ENCODE data around the gene PRR16.
"Not testable (repeated sequence)": the region's sequence is repeated elsewhere in the genome, so short reads cannot be mapped to it uniquely, and the experiment has no call there.

The PRR16 gene

GRCh38 chr5:120463991-120464626 is at the start of gene PRR16:
TSS of gene PRR16 (plus strand) at chr5:120464300.
- no peak for DNase-seq (ENCODE audit: low read depth in 2 of 2)

- no peak for DNase-seq (ENCODE audit: low read depth in 2 of 2)
Measured at GRCh38 chr5:120415985-120416384, 48.1 kb upstream of the PRR16 start.

DNA sequence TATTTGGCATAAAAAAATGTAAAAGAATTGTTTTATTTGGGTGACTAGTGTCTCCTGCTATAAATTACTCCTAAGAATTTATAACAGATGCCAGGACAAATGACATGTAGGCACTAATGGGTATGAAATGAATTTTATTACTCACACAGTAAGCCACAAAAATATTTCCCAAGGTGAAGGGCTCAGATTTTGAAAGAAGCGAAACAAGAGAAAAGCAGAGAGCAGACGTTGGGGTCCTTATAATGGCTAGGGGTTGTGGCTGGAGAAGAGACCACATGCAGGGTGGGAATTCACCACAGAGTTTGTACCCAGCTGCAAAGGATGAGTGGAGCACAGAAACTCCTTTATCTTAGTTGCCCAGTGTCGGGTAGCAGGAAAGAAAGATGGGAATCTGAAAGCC is 45.0 kb upstream of the PRR16 start:
- DNase-seq (ENCODE audit: low read depth in 2 of 2): no peak

- DNase-seq (ENCODE audit: low read depth in 2 of 2): not testable (repeated sequence)
Measured at GRCh38 chr5:120426633-120427275, 37.3 kb upstream of the PRR16 start.

- DNase-seq (ENCODE audit: low read depth in 2 of 2): no peak
Measured at GRCh38 chr5:120430572-120430971, 33.5 kb upstream of the PRR16 start.

DNA sequence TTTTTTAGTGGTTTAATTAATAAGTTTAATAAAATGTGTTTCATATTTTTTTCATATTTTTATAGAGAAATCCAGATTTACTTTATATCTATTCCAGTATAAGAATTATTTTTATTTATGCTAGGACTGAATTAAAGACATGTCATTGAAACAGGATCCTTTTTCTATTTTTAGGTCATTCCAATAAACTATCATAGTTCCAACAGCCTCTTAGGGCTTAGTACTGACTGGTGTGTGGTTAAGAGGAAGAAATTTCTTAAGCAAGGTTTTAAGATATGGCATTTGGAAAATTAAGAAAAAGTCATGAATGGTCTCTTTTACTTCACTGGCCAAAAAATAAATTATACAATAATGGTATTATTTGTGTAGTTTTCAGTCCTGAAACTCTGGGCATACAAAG is 31.2 kb upstream of the PRR16 start:
- no peak for DNase-seq (ENCODE audit: low read depth in 2 of 2)

- no peak for DNase-seq (ENCODE audit: low read depth in 2 of 2)
Measured at GRCh38 chr5:120435129-120435528, 29.0 kb upstream of the PRR16 start.

- no peak for DNase-seq (ENCODE audit: low read depth in 2 of 2)
Measured at GRCh38 chr5:120436996-120437395, 27.1 kb upstream of the PRR16 start.

DNA sequence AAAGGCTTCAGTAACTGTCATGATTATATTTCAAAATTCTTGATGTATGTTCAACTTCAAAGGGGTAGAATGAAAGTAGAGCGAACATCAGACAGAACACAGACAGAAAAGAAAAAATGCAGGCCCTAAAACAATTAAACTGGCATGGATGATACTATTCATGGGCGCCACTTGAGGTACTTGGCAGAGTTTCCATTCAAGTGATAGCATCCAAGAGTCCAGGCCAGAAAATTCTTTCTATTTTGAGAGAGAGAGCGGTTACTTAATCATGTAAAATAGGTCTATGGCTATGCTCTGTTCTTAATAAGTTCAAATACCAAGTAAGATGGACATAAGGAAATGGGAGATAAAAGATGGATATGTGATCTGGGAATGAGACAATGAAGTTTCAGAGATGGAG is 21.4 kb upstream of the PRR16 start:
- no peak for DNase-seq (ENCODE audit: low read depth in 2 of 2)

DNA sequence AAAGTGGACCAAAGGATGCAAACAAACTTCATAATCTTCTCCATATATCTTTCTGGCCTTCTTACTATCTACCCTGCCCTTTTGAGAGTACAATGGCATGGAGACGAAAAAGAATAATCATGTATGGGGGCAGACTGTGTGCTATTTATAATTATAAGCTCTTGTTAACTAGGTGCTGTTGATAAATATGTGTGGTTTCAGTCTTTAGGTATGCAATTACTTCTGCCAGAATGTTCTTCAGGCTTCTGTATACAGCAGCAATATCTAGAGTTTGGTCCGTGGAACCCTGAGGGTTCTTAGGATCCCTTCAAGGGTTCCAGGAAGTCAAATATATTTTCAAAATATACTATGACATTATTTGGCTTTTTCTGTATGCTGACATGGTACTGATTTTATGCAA is 20.5 kb upstream of the PRR16 start:
- DNase-seq (ENCODE audit: low read depth in 2 of 2): no peak

GRCh38 chr5:120446068-120446492 is 18.0 kb upstream of the PRR16 start:
- no peak for DNase-seq (ENCODE audit: low read depth in 2 of 2)

DNA sequence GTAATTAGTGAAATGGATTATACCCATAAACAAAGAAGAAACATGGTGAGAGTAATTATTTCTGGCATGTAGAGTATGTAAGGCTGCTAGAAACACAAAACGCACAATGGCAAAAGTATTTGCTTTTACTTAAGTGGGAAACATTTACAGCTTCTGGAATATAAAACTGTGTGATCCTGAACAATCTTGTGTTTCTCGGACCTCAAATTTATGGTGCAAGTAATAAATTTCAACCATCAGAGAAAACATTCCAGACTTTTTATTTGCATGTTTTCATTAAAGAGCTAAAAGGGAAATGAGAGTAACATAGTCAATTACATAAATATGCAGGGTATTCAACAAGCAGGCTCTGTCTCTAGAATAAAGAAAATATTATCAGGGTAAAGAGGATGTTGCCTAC is 17.2 kb upstream of the PRR16 start:
- no peak for DNase-seq (ENCODE audit: low read depth in 2 of 2)

- DNase-seq (ENCODE audit: low read depth in 2 of 2): no peak
Measured at GRCh38 chr5:120447706-120448239, 16.3 kb upstream of the PRR16 start.

DNA sequence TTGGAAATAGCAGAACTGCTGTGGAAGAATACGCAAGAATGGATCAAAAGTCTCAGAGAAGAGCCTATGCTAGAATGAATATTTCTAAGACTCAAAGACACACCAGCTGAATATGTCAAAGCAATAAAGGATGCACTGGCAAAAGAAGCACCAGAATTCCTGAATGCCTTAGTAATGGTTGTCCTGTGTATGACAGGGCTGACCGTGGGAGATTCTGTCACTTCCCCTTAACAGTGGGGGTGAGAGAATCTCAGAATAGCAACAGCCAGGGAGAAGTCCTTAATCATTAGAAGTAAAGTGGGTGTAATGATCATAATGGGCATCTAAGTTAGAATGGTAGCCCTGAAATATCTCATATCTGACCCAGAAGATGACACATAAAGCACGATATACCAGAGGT is 14.6 kb upstream of the PRR16 start:
- DNase-seq (ENCODE audit: low read depth in 2 of 2): no peak

- DNase-seq (ENCODE audit: low read depth in 2 of 2): no peak
Measured at GRCh38 chr5:120450910-120451309, 13.2 kb upstream of the PRR16 start.

DNA sequence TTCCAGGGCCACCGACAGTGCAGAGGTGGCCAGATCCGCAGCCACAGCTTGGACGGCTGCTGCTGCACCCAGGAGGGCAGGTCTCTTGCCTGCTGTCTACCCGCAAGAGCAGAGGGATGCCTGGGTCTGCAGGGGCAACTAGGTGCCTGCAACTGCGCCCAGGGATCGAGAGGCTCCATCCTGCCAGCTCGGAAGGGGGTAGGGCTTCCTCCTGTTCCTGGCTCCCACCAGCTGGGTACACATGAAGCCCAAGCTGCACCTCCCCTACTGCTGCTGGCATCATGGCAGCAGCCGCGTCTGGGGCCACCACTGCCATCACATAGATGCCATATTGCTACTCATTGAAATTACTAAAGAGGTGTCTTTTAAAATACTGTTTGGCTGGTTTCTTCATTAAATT is 12.7 kb upstream of the PRR16 start:
- DNase-seq (ENCODE audit: low read depth in 2 of 2): no peak

- no peak for DNase-seq (ENCODE audit: low read depth in 2 of 2)
Measured at GRCh38 chr5:120452471-120452870, 11.6 kb upstream of the PRR16 start.

DNA sequence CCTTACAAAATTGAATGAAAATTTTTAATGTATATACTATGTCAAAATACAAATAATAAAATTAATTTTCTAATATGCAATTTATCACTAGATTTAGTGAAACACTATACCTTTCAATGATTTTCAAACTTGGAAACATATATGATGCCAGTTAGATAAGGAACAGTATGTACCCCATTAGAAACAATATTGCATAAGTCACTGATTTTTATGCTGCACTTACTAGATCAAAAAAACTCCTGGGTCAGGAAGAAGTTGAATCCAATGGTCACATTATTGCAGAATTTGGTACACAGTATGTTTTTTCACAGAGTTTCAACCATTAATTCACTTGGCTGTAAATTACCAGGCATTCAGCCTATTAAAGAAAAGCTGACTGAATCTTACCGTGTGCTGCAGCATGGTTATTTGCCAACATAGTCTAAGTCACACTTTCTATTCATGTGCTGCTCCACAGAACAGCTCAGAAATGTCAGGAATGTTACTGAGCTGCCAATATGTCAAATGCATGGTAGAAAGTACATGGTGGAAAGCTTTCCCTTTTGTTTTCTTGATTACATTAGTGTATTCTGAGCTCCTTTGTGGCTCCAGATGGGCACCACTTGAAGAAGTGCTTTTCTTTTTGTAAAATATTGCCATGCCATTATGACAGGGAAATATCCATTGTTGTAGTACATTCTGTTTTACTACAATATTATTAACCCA is 9.9 kb upstream of the PRR16 start:
- no peak for DNase-seq (ENCODE audit: low read depth in 2 of 2)

DNA sequence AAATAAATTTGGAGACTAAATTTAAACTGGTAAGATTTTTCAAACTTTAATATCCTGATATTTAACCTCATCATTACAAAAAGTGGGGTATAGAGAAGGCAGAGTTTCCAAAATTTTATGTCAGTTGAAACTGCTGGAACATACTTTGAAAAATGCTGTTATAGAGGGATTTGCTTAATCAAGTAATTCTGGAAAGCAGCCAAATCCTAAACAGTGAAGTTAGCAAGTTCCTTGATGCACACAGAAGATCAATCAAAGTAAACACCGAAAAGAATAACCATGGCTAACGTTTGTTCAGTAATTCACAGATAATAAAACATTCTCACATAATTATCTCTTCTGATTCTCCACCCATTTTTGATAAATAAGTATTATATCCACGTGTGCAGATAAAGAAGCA is 8.1 kb upstream of the PRR16 start:
- DNase-seq (ENCODE audit: low read depth in 2 of 2): no peak

DNA sequence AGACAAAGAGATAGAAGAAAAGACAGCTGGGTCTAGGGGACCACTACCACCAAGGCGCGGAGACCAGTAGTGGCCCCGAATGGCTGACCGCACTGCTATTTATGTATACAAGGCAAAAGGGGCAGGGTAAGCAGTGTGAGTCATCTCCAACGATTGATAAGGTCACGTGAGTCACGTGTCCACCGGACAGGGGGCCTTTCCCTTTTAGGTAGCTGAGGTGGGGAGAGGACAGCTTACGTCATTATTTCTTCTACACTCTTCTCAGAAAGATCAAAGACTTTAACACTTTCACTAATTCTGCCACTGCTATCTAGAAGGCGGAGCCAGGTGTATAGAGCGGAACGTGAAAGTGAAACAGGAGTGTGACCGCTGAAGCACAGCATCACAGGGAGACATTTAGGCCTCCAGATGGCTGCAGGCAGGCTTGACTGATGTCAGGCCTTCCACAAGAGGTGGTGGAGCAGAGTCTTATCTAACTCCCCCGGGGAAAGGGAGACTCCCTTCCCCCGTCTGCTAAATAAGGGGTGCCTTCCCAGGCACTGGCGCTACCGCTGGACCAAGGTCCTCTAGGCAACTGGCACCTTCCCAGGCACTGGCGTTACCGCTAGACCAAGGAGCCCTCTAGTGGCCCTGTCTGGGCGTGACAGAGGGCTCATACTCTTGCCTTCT is 6.1 kb upstream of the PRR16 start:
- no peak for DNase-seq (ENCODE audit: low read depth in 2 of 2)

- DNase-seq (ENCODE audit: low read depth in 2 of 2): not testable (repeated sequence)
Measured at GRCh38 chr5:120458508-120458847, 5.6 kb upstream of the PRR16 start.

- no peak for DNase-seq (ENCODE audit: low read depth in 2 of 2)
Measured at GRCh38 chr5:120461251-120461650, 2.8 kb upstream of the PRR16 start.

All from activated CD4-positive, alpha-beta T cell treated with anti-CD3 and anti-CD28 coated beads for 24 hours (primary cell).